ENCODE data around the gene TGIF1.

TGIF1 gene

DNA sequence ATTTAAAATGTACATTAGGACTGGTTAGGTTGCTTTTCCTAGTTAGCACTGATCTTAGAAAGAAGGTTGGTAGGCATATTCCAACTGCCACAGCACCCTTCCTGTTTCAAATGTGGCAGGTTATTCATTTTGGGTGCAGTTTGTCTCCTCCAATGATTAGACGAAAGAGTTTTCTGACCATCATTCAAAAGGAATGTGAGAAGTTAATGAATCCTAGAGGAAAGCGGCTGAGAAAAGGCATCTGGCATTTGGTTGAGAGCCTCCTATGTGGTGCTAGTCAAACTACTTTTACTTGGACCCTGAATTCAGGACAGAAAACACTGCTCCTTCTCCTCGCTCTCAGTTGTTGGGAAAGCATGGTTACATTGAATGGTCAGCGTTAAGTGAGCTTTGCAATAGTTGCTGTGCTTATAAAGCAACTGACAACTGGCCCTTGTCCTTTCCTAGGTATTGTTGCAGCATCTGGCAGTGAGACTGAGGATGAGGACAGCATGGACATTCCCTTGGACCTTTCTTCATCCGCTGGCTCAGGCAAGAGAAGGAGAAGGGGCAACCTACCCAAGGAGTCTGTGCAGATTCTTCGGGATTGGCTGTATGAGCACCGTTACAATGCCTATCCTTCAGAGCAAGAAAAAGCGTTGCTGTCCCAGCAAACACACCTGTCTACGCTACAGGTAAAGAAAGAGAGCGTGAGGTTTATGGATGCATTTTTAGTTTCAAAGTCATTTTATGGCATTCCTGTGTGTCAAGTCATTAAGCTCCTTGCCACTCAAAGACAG lies 6.1 kb downstream of the TGIF1 start:
- TF ChIP-seq, protein P1, sequence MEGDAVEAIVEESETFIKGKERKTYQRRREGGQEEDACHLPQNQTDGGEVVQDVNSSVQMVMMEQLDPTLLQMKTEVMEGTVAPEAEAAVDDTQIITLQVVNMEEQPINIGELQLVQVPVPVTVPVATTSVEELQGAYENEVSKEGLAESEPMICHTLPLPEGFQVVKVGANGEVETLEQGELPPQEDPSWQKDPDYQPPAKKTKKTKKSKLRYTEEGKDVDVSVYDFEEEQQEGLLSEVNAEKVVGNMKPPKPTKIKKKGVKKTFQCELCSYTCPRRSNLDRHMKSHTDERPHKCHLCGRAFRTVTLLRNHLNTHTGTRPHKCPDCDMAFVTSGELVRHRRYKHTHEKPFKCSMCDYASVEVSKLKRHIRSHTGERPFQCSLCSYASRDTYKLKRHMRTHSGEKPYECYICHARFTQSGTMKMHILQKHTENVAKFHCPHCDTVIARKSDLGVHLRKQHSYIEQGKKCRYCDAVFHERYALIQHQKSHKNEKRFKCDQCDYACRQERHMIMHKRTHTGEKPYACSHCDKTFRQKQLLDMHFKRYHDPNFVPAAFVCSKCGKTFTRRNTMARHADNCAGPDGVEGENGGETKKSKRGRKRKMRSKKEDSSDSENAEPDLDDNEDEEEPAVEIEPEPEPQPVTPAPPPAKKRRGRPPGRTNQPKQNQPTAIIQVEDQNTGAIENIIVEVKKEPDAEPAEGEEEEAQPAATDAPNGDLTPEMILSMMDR (IDR thresholded peaks at IDR 0.05; ENCODE audit: control insufficient read depth, extremely low read depth, insufficient read depth), result no peak
- no peak for DNase-seq (ENCODE audit: low read depth)
- peak overlapping the region; percentile 99 for H3K4me3 ChIP-seq (ENCODE audit: low read depth, low read length)

DNA sequence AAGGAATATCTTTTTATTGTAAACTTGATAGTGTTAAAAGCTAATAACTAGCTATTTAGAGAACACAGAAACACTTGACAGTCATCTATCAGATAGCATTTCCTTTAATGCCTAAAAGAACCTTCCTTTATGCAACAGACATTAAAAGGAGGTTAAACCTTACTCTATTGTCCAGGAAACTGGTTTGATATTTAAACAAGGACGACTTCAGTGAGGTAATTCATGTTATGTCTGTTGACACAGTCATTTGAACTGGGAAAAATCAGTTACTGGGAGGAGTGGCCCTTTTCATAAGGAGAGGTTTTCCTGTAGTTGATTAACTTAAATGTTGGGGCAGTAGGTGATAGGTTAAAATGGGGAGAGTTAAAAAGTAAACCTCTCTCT lies 6.7 kb downstream of the TGIF1 start:
- TF ChIP-seq, protein P1 (IDR thresholded peaks at IDR 0.05; ENCODE audit: control insufficient read depth, extremely low read depth, insufficient read depth), result no peak
- peak overlapping the region; percentile 99 for H3K4me3 ChIP-seq (ENCODE audit: low read depth, low read length)
- no peak for DNase-seq (ENCODE audit: low read depth)

DNA sequence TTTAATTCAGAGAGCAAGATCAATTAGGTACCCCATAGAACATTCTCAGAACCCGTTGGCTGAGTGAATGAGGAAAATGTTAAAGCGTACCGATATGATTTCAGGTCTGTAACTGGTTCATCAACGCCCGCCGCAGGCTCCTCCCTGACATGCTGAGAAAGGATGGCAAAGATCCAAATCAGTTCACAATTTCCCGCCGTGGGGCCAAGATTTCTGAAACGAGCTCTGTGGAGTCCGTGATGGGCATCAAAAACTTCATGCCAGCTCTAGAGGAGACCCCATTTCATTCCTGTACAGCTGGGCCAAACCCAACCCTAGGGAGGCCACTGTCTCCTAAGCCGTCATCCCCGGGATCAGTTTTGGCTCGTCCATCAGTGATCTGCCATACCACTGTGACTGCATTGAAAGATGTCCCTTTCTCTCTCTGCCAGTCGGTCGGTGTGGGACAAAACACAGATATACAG lies 7.3 kb downstream of the TGIF1 start:
- no peak overlapping the region for H3K4me3 ChIP-seq (ENCODE audit: low read depth, low read length)
- DNase-seq (ENCODE audit: low read depth), result no peak
- TF ChIP-seq, protein P1 (IDR thresholded peaks at IDR 0.05; ENCODE audit: control insufficient read depth, extremely low read depth, insufficient read depth), result no peak

DNA sequence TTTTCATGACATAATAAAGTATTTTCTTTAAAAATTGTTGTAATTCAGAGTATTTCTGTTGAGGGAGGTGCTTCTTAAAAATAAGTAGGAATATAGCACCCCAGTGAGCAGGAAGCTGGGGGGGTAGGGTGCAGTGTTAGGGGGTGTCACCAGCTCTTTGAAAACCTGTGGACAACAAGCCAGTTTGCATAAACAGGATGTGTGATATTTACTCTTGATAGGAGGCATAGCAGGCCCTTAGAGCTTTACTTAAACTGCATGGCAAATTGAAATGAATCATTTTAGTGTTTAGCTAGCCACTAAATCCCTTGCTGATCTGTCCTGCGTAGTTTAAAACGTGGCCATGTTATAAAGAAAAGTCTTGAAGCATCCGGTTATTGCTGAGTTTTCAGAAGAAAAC lies 8.4 kb downstream of the TGIF1 start:
- no peak for DNase-seq (ENCODE audit: low read depth)
- TF ChIP-seq, protein P1 (IDR thresholded peaks at IDR 0.05; ENCODE audit: control insufficient read depth, extremely low read depth, insufficient read depth), result no peak
- H3K4me3 ChIP-seq (ENCODE audit: low read depth, low read length), result no peak overlapping the region

DNA sequence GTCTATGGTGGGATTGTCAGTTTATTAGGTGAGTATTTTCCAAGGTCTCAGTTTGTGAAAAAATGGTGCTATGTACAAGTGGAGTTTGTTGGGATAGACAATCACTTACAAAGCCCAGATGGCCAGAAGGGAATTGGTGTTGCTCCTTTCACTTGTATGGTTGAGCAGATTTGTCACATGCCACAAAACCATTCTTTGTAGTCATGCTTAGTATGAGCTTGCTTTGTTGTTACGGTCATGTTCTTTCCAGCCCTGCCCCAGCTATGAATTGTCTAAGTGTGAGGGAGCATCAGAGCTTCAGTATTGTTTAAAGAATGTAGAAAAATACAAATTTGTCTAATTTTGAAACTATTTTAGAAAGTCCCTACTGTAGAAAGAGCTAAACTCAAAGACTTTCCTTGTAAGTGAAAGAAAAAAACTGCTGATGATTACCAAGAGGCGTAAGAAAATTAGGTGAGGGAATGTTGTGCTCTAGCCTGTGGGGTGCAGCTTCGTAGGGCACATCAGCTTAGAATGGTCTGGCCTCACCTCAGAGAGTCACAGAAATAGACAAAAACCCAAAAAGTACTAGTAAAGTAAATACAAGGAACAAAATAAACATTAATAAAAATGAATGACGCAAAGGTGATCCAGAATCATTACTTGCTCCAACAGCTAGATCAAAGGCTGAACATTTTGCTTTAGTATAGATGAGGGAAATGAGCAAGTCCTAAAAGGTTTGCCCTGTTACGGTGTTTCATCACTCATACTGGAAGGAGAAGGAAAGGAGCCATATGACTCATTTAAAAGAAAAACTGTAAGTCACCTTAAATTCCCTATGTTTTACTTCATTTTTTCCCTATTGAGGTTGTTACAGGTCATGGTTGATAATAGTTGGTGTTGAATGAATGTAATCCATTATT lies 9.2 kb downstream of the TGIF1 start:
- no peak overlapping the region for H3K4me3 ChIP-seq (ENCODE audit: low read depth, low read length)
- no peak for DNase-seq (ENCODE audit: low read depth)
- TF ChIP-seq, protein P1 (IDR thresholded peaks at IDR 0.05; ENCODE audit: control insufficient read depth, extremely low read depth, insufficient read depth), result no peak

DNA sequence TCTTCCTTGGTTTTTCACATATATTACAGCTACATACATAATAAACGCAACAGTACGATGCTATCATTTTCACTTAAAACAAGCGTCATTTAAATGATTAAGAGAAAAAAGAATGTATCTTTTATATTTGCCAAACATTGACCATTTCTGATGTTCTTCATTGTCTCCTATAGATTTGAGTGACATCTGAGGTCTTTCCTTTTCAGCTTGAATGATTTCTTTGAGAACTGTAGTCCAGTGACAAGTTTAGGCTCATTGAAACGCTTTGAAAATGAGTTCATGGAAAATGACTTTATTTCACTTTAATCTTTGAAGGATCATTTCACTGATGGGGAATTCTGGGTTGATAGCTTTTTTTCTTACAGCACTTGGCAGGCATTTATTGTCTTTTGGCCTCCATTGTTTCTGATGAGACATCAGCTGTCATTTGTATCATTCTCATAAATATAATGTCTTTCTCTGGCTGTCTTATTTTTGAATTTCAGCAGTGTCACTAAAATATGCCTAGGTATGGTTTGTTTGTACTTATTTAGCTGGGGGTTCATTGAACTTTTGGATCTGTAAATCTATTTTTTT lies 10.9 kb downstream of the TGIF1 start:
- DNase-seq (ENCODE audit: low read depth), result no peak
- TF ChIP-seq, protein P1 (IDR thresholded peaks at IDR 0.05; ENCODE audit: control insufficient read depth, extremely low read depth, insufficient read depth), result no peak

More for the DNA sequence above, 10.9 kb downstream of the TGIF1 start:
- H3K4me3 ChIP-seq (ENCODE audit: low read depth, low read length), result no peak overlapping the region

All from LNCaP clone FGC (cell line).